ENCODE data around the gene CAPZA2. TPM values are rescaled to one million over a fixed set of nuclear protein-coding genes. Genes with fewer than 3 reads are reported as not detected.

CAPZA2 gene
- polyA plus RNA-seq, 1 experiment, result 188 TPM

DNA sequence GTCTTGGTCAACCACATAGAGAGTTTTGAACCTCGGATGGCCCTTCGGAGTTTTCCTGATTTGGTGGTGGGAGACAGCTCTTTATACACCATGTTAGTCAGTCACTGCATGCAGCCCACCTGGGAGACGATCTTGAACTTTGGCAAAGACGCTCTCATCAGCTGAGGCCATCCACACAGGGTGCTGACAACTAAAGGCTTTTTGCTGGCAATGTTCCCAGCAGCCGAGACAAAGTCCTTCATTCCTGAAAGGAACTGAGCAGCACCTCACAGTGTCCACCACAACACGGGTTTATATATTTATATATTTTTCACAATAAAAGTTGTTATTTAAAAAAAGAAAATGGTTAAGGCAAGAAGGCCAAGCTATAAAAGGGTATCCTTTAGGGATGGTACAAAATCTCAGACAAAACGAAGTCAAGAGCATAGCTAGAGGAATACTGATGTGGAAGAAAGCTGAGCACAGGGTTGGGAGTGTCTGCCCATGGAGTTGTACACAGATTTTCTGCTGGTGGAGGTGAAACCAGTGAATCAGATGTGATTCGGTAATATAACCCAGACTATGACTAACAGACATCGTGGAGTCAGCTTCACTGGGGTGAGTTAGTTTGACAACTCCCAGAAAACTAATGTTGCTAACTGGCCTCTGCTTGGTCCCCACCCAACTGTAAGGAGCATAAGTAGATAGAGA lies 27.4 kb upstream of the CAPZA2 start:
- H3K27me3 ChIP-seq (ENCODE audit: control insufficient read depth, insufficient read depth, low read length), result no peaks in the 10 kb centered on the region
- ChIA-PET CTCF (interaction anchor here (0.5 kb wide), 1 partner anchor 15 kb away, joined by 3 read pairs; no protein-coding TSS in a partner anchor), POLR2A (no interaction called here)
- no peak overlapping the region for H3K4me3 ChIP-seq (ENCODE audit: low read depth, low read length)
- no peaks in the 10 kb centered on the region for H3K9me3 ChIP-seq (ENCODE audit: control insufficient read depth, insufficient read depth, low read length)
- TF ChIP-seq, protein P1, sequence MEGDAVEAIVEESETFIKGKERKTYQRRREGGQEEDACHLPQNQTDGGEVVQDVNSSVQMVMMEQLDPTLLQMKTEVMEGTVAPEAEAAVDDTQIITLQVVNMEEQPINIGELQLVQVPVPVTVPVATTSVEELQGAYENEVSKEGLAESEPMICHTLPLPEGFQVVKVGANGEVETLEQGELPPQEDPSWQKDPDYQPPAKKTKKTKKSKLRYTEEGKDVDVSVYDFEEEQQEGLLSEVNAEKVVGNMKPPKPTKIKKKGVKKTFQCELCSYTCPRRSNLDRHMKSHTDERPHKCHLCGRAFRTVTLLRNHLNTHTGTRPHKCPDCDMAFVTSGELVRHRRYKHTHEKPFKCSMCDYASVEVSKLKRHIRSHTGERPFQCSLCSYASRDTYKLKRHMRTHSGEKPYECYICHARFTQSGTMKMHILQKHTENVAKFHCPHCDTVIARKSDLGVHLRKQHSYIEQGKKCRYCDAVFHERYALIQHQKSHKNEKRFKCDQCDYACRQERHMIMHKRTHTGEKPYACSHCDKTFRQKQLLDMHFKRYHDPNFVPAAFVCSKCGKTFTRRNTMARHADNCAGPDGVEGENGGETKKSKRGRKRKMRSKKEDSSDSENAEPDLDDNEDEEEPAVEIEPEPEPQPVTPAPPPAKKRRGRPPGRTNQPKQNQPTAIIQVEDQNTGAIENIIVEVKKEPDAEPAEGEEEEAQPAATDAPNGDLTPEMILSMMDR (IDR thresholded peaks at IDR 0.05; ENCODE audit: low read depth, low read length), result no peak
- DNase-seq (ENCODE audit: low read depth, low spot score), result no peak
- H3K27ac ChIP-seq (ENCODE audit: low read depth, low read length), result no peak overlapping the region

DNA sequence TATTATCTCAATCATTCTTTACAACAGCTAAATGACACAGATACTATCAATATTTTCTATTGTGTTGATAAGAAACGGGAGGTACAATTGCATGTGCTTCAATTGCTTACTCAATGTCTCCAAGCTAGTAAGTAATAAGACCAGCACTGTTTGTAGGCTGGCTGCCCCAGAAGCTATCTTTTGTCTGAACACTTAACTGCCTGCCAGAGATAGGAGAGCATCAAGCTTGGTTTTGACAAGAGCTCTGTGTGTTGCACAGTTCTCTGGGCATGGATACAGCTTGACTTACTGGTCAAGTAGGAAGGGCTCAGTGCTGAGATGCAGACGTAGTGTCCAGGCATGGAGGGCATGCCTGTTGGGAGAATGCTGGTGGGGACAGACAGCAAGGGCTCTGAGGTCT lies 26.3 kb upstream of the CAPZA2 start:
- TF ChIP-seq, protein P1 (IDR thresholded peaks at IDR 0.05; ENCODE audit: low read depth, low read length), result no peak
- H3K4me3 ChIP-seq (ENCODE audit: low read depth, low read length), result no peak overlapping the region
- ChIA-PET CTCF (no interaction called here), POLR2A (interaction anchor here (0.6 kb wide), 1 partner anchor 254 kb away, joined by 4 read pairs; no protein-coding TSS in a partner anchor)
- no peak for DNase-seq (ENCODE audit: low read depth, low spot score)
- no peaks in the 10 kb centered on the region for H3K27me3 ChIP-seq (ENCODE audit: control insufficient read depth, insufficient read depth, low read length)
- H3K9me3 ChIP-seq (ENCODE audit: control insufficient read depth, insufficient read depth, low read length), result no peaks in the 10 kb centered on the region
- H3K27ac ChIP-seq (ENCODE audit: low read depth, low read length), result no peak overlapping the region

DNA sequence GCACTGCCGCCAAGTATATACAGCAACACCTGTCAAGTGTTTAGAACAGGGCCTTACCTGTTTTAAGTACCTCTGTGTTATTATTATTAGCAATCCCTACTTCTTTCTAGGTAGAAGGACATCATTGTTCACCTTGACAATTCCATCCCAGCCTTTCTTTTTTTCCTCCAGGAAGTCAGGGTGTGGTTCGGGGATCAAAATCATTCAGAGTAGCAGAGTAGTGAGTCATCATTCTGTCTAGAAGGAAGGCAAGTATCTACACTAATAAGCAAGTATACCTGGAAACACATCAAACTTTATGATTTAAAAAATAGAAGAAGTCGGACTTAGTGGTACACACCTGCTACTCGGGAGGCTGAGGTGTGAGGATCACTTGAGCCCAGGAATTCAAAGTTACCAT lies 25.5 kb upstream of the CAPZA2 start:
- ChIA-PET CTCF (no interaction called here), POLR2A (no interaction called here)
- TF ChIP-seq, protein P1 (IDR thresholded peaks at IDR 0.05; ENCODE audit: low read depth, low read length), result no peak
- Histone ChIP-seq H3K9me3 (ENCODE audit: control insufficient read depth, insufficient read depth, low read length) (no peaks in the 10 kb centered on the region), H3K27ac (ENCODE audit: low read depth, low read length) (no peak overlapping the region), H3K4me3 (ENCODE audit: low read depth, low read length) (no peak overlapping the region), H3K27me3 (ENCODE audit: control insufficient read depth, insufficient read depth, low read length) (no peaks in the 10 kb centered on the region)
- DNase-seq (ENCODE audit: low read depth, low spot score), result no peak

DNA sequence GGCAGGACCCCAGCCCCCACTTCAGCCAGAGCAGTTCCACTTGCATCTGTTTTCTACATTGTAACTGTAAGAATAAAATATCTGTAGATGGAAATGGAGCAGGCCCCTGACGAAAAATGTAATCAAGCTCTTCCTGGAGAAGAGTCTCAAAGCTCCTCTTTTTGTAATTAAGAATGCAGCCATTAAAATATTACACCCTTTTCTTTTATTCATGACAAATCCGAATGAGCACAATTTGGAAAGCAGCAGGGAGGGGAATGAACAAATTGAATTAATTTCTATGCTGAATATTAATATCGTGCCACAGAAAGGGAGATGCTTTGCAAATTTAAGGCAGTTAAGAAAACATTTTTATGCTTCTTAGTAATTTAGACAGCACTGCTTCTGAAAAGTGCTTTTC lies 24.8 kb upstream of the CAPZA2 start:
- POLR2A ChIA-PET, result no interaction called here

DNA sequence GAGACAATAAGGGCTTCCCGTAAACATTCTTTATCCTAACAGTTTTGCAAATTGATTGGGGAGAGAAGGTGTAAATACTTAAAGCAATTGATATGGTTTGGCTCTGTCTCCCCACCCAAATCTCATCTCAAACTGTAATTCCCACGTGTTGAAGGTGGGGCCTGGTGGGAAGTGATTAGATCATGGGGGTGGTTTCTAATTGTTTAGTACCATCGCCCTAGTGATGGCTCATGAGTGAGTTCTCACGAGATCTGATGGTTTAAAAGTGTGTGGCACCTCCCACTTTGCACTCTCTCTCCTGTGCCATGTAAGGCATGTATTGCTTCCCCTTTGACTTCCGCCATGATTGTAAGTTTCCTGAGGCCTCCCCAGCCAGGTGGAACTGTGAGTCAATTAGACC lies 22.1 kb upstream of the CAPZA2 start:
- Histone ChIP-seq H3K27ac (ENCODE audit: low read depth, low read length) (no peak overlapping the region), H3K27me3 (ENCODE audit: control insufficient read depth, insufficient read depth, low read length) (no peaks in the 10 kb centered on the region), H3K4me3 (ENCODE audit: low read depth, low read length) (no peak overlapping the region), H3K9me3 (ENCODE audit: control insufficient read depth, insufficient read depth, low read length) (no peaks in the 10 kb centered on the region)
- TF ChIP-seq, protein P1 (IDR thresholded peaks at IDR 0.05; ENCODE audit: low read depth, low read length), result no peak
- CTCF ChIA-PET, result no interaction called here
- POLR2A ChIA-PET, result no interaction called here
- no peak for DNase-seq (ENCODE audit: low read depth, low spot score)

More for the DNA sequence above, 24.8 kb upstream of the CAPZA2 start:
- DNase-seq (ENCODE audit: low read depth, low spot score), result no peak
- TF ChIP-seq, protein P1 (IDR thresholded peaks at IDR 0.05; ENCODE audit: low read depth, low read length), result no peak
- Histone ChIP-seq H3K9me3 (ENCODE audit: control insufficient read depth, insufficient read depth, low read length) (no peaks in the 10 kb centered on the region), H3K27me3 (ENCODE audit: control insufficient read depth, insufficient read depth, low read length) (no peaks in the 10 kb centered on the region), H3K27ac (ENCODE audit: low read depth, low read length) (no peak overlapping the region), H3K4me3 (ENCODE audit: low read depth, low read length) (no peak overlapping the region)
- CTCF ChIA-PET, result no interaction called here
